H1 (cell line): ENCODE data around the gene METTL21C. TPM values are rescaled to one million over a fixed set of nuclear protein-coding genes. Genes with fewer than 3 reads are reported as not detected.

ENCODE experiments used
- CTCF ChIA-PET: fragments of 300-600 bp; sonication (Branson Sonifier 250); formaldehyde crosslinking; loops from one replicate; lab custom pipeline; 2021; ENCODE audit not compliant: partially characterized antibody; lab: Charles Lee
- POLR2A ChIA-PET: fragments of 300-600 bp; sonication (Branson Sonifier 250); formaldehyde crosslinking; loops from one replicate; lab custom pipeline; 2021; ENCODE audit warnings: inconsistent platforms; ENCODE audit not compliant: partially characterized antibody; lab: Charles Lee
- DNase-seq, 2 experiments: peaks; one replicate each; pipeline versions ENCODE4 v3.0.0 to v3.0.0-alpha.2; 2010 to 2022; ENCODE audit warnings: low spot score in 2 of 2, low read depth in 1 of 2, mixed read lengths in 1 of 2
- FAIRE-seq: peaks from 2 replicates; lab custom pipeline; 2011; peaks lifted over from hg19 to GRCh38; lab: Jason Lieb, UNC
- H2AFZ ChIP-seq: 2 replicates; pipeline ENCODE4 v1.8.1; 2012; ENCODE audit warnings: low read length, inconsistent platforms
- H2AK5ac ChIP-seq: 2 replicates; pipeline ENCODE4 v1.6.1; 2013; ENCODE audit warnings: low read depth, low read length
- H2BK120ac ChIP-seq: replicated peaks from 2 replicates; pipeline ENCODE3; 2013; ENCODE audit warnings: low read depth, low read length, inconsistent platforms
- H2BK12ac ChIP-seq: 2 replicates; pipeline ENCODE4 v1.6.1; 2013; ENCODE audit warnings: low read depth, low read length
- H2BK15ac ChIP-seq: 2 replicates; pipeline ENCODE4 v1.6.1; 2013; ENCODE audit warnings: low read length
- H2BK20ac ChIP-seq: 2 replicates; pipeline ENCODE4 v1.6.1; 2013; ENCODE audit warnings: low read length
- H2BK5ac ChIP-seq: 2 replicates; pipeline ENCODE4 v1.6.1; 2013; ENCODE audit warnings: low read depth, low read length
- H3K14ac ChIP-seq: 2 replicates; pipeline ENCODE4 v1.6.1; 2013; ENCODE audit warnings: inconsistent platforms; ENCODE audit not compliant: insufficient read length
- H3K18ac ChIP-seq: 2 replicates; pipeline ENCODE4 v1.6.1; 2013; ENCODE audit warnings: low read length; ENCODE audit errors: extremely low read depth
- H3K23ac ChIP-seq: 2 replicates; pipeline ENCODE4 v1.6.1; 2013; ENCODE audit warnings: inconsistent platforms; ENCODE audit not compliant: insufficient read length
- H3K23me2 ChIP-seq: 2 replicates; pipeline ENCODE4 v1.6.1; 2013; ENCODE audit warnings: low read depth, low read length
- H3K27ac ChIP-seq: 2 replicates; pipeline ENCODE4 v1.6.1; 2011; ENCODE audit warnings: low read depth, low read length, inconsistent platforms
- H3K27me3 ChIP-seq, 4 experiments: replicated peaks in 1 of 4; 1 replicate in 1 of 4; 2 replicates in 3 of 4; pipeline versions ENCODE4 v1.6.1 to v1.8.1; 2011 to 2013; ENCODE audit warnings: low read length in 3 of 4, mild to moderate bottlenecking in 3 of 4, inconsistent platforms in 2 of 4, mixed read lengths in 2 of 4, moderate library complexity in 1 of 4; ENCODE audit not compliant: control insufficient read depth in 3 of 4, insufficient read depth in 3 of 4; ENCODE audit errors: extremely low read depth in 1 of 4
- H3K36me3 ChIP-seq, 4 experiments: 2 replicates each; pipeline versions ENCODE4 v1.6.1 to v1.8.1; 2011 to 2013; ENCODE audit warnings: mild to moderate bottlenecking in 4 of 4, low read length in 3 of 4, moderate library complexity in 2 of 4, control low read depth in 1 of 4, inconsistent platforms in 1 of 4; ENCODE audit not compliant: insufficient read depth in 4 of 4, control insufficient read depth in 2 of 4
- H3K4ac ChIP-seq: replicated peaks from 2 replicates; pipeline ENCODE3; 2013; ENCODE audit warnings: low read length, low read depth, mixed read lengths, inconsistent platforms; ENCODE audit not compliant: insufficient read length
- H3K4me1 ChIP-seq, 4 experiments: replicated peaks in 1 of 4; 1 replicate in 1 of 4; 2 replicates in 3 of 4; pipeline versions ENCODE4 v1.6.1 to v1.8.1; 2011 to 2013; ENCODE audit warnings: low read length in 3 of 4, inconsistent platforms in 2 of 4, mixed read lengths in 1 of 4; ENCODE audit not compliant: insufficient read depth in 4 of 4, control insufficient read depth in 3 of 4
- H3K4me2 ChIP-seq, 2 experiments: 2 replicates each; pipeline versions ENCODE4 v1.6.1 to v1.8.1; 2011 to 2013; ENCODE audit warnings: low read depth in 2 of 2, low read length in 2 of 2, control low read depth in 1 of 2, inconsistent platforms in 1 of 2, mild to moderate bottlenecking in 1 of 2; ENCODE audit not compliant: insufficient read depth in 1 of 2
- H3K4me3 ChIP-seq, 4 experiments: fragments of 200-600, 300-600 bp in 1 of 4; sonication (generic), shearing (Covaris generic), sonication (Bioruptor Twin) in 1 of 4; 2 replicates each; pipeline versions ENCODE4 v1.5.1 to v1.8.1; 2011 to 2016; ENCODE audit warnings: low read length in 4 of 4, low read depth in 3 of 4, control low read depth in 2 of 4, inconsistent platforms in 2 of 4, mild to moderate bottlenecking in 2 of 4, mixed read lengths in 1 of 4, moderate library complexity in 1 of 4; ENCODE audit not compliant: insufficient read depth in 2 of 4; ENCODE audit errors: extremely low read depth in 1 of 4
- H3K56ac ChIP-seq: replicated peaks from 2 replicates; pipeline ENCODE3; 2013; ENCODE audit warnings: low read depth, mild to moderate bottlenecking, mixed read lengths, low read length, inconsistent platforms; ENCODE audit not compliant: insufficient read length
- H3K79me1 ChIP-seq: 2 replicates; pipeline ENCODE4 v1.6.1; 2013; ENCODE audit warnings: low read depth, low read length, control low read depth
- H3K79me2 ChIP-seq, 2 experiments: 2 replicates each; pipeline versions ENCODE4 v1.6.1 to v1.8.1; 2012 to 2013; ENCODE audit warnings: low read length in 2 of 2, mild to moderate bottlenecking in 2 of 2, inconsistent platforms in 1 of 2; ENCODE audit not compliant: insufficient read depth in 2 of 2, control insufficient read depth in 1 of 2
- H3K9ac ChIP-seq, 4 experiments: replicated peaks in 1 of 4; 1 replicate in 1 of 4; 2 replicates in 3 of 4; pipeline versions ENCODE4 v1.6.1 to v1.8.1; 2011 to 2013; ENCODE audit warnings: low read depth in 3 of 4, low read length in 3 of 4, control low read depth in 2 of 4, mild to moderate bottlenecking in 2 of 4, moderate library complexity in 2 of 4, inconsistent platforms in 1 of 4; ENCODE audit errors: extremely low read depth in 1 of 4
- H3K9me3 ChIP-seq, 2 experiments: 2 replicates each; pipeline versions ENCODE4 v1.6.1 to v1.8.1; 2012 to 2013; ENCODE audit warnings: mild to moderate bottlenecking in 2 of 2, moderate library complexity in 2 of 2, control low read depth in 1 of 2, inconsistent platforms in 1 of 2, low read depth in 1 of 2, low read length in 1 of 2, mixed read lengths in 1 of 2; ENCODE audit not compliant: insufficient read depth in 2 of 2
- H4K20me1 ChIP-seq, 2 experiments: replicated peaks in 1 of 2; 2 replicates each; pipeline versions ENCODE3 to v1.8.1; 2011 to 2013; ENCODE audit warnings: inconsistent platforms in 2 of 2, low read length in 2 of 2, mild to moderate bottlenecking in 1 of 2; ENCODE audit not compliant: insufficient read depth in 2 of 2, control insufficient read depth in 1 of 2
- H4K5ac ChIP-seq: 2 replicates; pipeline ENCODE4 v1.6.1; 2013; ENCODE audit warnings: low read length, low read depth, mixed read lengths, inconsistent platforms; ENCODE audit not compliant: insufficient read length
- H4K8ac ChIP-seq: 2 replicates; pipeline ENCODE4 v1.8.0; 2013; ENCODE audit warnings: mild to moderate bottlenecking, moderate library complexity, low read length, inconsistent platforms; ENCODE audit not compliant: insufficient read depth; ENCODE audit errors: extremely low read depth
- H4K91ac ChIP-seq: replicated peaks from 2 replicates; pipeline ENCODE3; 2013; ENCODE audit warnings: low read length, mixed read lengths, inconsistent platforms; ENCODE audit not compliant: insufficient read length
- BRCA1 ChIP-seq: IDR thresholded peaks from 2 replicates; pipeline ENCODE4 v1.6.1; 2012; ENCODE audit warnings: low read depth, low read length, improper control_type of control experiment
- CHD1 ChIP-seq: IDR thresholded peaks from 2 replicates; pipeline ENCODE4 v1.6.1; 2012; ENCODE audit warnings: low read depth, low read length, improper control_type of control experiment
- CTBP2 ChIP-seq: IDR thresholded peaks from 2 replicates; pipeline ENCODE4 v1.7.0; 2011; ENCODE audit warnings: borderline replicate concordance, mild to moderate bottlenecking, moderate library complexity, mixed read lengths, low read length; ENCODE audit not compliant: insufficient read depth, insufficient read length
- EP300 ChIP-seq, 2 experiments: IDR thresholded peaks; 1 replicate in 1 of 2; 2 replicates in 1 of 2; pipeline ENCODE4 v1.6.1; 2011 to 2012; ENCODE audit warnings: low read depth in 2 of 2, low read length in 2 of 2, mild to moderate bottlenecking in 2 of 2, borderline replicate concordance in 1 of 2, inconsistent platforms in 1 of 2, moderate library complexity in 1 of 2
- SIX5 ChIP-seq: IDR thresholded peaks from 2 replicates; pipeline ENCODE4 v1.6.1; 2011; ENCODE audit warnings: mild to moderate bottlenecking, low read depth, low read length
- TBP ChIP-seq: IDR thresholded peaks from 2 replicates; pipeline ENCODE4 v1.6.1; 2011; ENCODE audit warnings: low read depth, low read length, improper control_type of control experiment
- WGBS, 2 experiments: shearing (Covaris generic) in 1 of 2; methylation state at CpG; one replicate each; pipeline versions ENCODE4 v1.1.6 to v1.1.7; 2013 to 2015; ENCODE audit warnings: low lambda C conversion rate in 2 of 2, mixed read lengths in 2 of 2, inconsistent platforms in 1 of 2, low coverage in 1 of 2, missing lambda C conversion rate in 1 of 2; ENCODE audit not compliant: insufficient replicate concordance in 2 of 2, insufficient coverage in 1 of 2, insufficient read length in 1 of 2; ENCODE audit errors: extremely low coverage in 1 of 2, missing lambda C conversion rate in 1 of 2; 5-methylcytosine and 5-hydroxymethylcytosine counted together
- polyA plus RNA-seq, 7 experiments: library from polyadenylated mRNA; depleted of rRNA in 3 of 7; stranded (reverse) in 5 of 7; unstranded in 2 of 7; fragments of >200 nt in 5 of 7; fragments of 200-250 nt in 2 of 7; gene quantifications; 1 replicate in 5 of 7; 2 replicates in 1 of 7; 4 replicates in 1 of 7; pipeline versions ENCODE4 v1.2.1 to v1.2.3, GENCODE V29; 2011 to 2013; ENCODE audit warnings: missing spikeins in 2 of 7, mixed read lengths in 2 of 7
- total RNA-seq: library from RNA; stranded (reverse); fragmentation: NEBNext Ultra II Directional; extraction: Animal tissue kit (Norgen Biotek cat#: 25700); gene quantifications from 2 replicates; pipeline ENCODE4 v1.2.1, GENCODE V29; 2021

Gene METTL21C
- total and polyA plus RNA-seq, 2 of the 8 experiments (the other 6 are each of a cell fraction or from before 2014, with no cell fraction given): not detected

GRCh38 chr13:102642029-102642428, 52.8 kb downstream of the METTL21C start:
- Histone ChIP-seq H3K9me3 (no peaks in the 10 kb centered on the region), H4K5ac (no peak overlapping the region), H3K4me1 (no peaks in the 10 kb centered on the region), H4K91ac (no peak overlapping the region), H3K18ac (no peak overlapping the region), H3K23me2 (no peaks in the 10 kb centered on the region), H2AFZ (no peak overlapping the region), H3K9ac (no peak overlapping the region), H2BK120ac (no peak overlapping the region), H2BK20ac (no peak overlapping the region), H3K36me3 (peaks cover 12 to 96% (median 44%) of the 10 kb centered on the region in 4 experiments), H3K79me1 (no peaks in the 10 kb centered on the region), H4K8ac (no peak overlapping the region), H3K4me2 (no peak overlapping the region), H3K4ac (no peak overlapping the region), H3K56ac (no peak overlapping the region), H2BK12ac (no peak overlapping the region), H3K14ac (no peak overlapping the region), H2BK15ac (no peak overlapping the region), H2BK5ac (no peak overlapping the region), H3K27me3 (no peaks in the 10 kb centered on the region), H3K23ac (no peak overlapping the region), H2AK5ac (no peak overlapping the region), H3K27ac (no peak overlapping the region), H3K4me3 (no peak overlapping the region), H3K79me2 (no peaks in the 10 kb centered on the region), H4K20me1 (no peaks in the 10 kb centered on the region)
- 71% methylated on average over 4 of the region's 4 CpGs; no CpG with 5 or more reads in 1 of the 2 experiments for WGBS, 2 experiments
- ChIA-PET CTCF (interaction anchor here (0.9 to 1.3 kb wide), 3 partner anchors 11 to 62 kb away, joined by 3 read pairs; no protein-coding TSS in a partner anchor), POLR2A (interaction anchor here (3.1 kb wide), 1 partner anchor 10 kb away, joined by 10 read pairs; no protein-coding TSS in a partner anchor)
- DNase-seq: no peak
- no peak for FAIRE-seq
- TF ChIP-seq EP300 (IDR thresholded peaks at IDR 0.05; ENCODE audit: borderline replicate concordance in 1 of 2, low read depth in 2 of 2, low read length in 2 of 2) (no peak), CTBP2 (no peak), SIX5 (no peak), TBP (no peak), BRCA1 (no peak), CHD1 (no peak)
